ENCODE data around the gene ARTN.

The ARTN gene

GRCh38 chr1:43933386-43934100 is at the start of gene ARTN:
Gene ARTN (plus strand): TSS chr1:43933801. CDS start chr1:43935657, 1,856 bp downstream.
- DNase-seq, result no peak

GRCh38 chr1:43885279-43885801 is 48.3 kb upstream of the ARTN start:
- DNase-seq, result no peak

- DNase-seq, result no peak
Observed at GRCh38 chr1:43887748-43888147, 45.9 kb upstream of the ARTN start.

DNA sequence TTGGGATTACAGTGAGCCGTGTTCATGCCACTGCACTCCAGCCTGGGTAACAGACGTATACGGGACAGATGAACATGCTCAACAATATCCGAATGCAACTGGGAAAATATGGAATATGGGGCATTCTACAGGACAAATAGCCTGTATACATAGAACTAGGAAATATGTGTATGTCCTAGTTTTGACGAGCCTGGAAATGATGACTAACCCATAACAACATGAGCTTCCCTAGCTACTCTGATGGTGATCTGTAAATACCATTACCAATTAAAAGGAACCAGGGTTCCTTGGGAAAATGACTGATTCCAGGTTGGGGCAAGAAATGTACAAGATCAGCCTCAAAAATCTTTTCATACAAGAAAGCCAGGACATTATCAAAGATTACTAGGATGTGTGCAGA is 42.8 kb upstream of the ARTN start:
- no peak for DNase-seq

DNA sequence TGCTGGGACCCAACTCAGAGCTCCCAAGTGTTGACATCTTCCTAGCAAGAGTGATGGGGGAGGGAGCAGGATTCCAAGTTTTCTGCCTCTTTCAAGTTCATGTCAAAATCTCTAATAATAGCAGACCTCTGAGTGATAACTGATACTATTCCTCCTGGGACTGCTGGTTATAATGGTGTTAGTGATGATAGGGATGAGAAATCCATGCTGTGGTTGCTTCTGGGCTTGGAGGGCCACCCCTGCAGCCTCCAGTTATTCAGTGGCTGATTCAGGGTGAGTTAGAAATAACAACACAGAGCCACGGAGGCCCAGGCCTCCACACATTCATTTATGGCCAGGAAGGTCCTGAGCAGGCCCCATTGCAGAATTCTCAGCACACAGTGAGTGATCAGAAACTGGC is 40.6 kb upstream of the ARTN start:
- DNase-seq, result no peak

- DNase-seq, result no peak
Observed at GRCh38 chr1:43898981-43899380, 34.6 kb upstream of the ARTN start.

GRCh38 chr1:43900386-43900785 is 33.2 kb upstream of the ARTN start:
- DNase-seq, result no peak

DNA sequence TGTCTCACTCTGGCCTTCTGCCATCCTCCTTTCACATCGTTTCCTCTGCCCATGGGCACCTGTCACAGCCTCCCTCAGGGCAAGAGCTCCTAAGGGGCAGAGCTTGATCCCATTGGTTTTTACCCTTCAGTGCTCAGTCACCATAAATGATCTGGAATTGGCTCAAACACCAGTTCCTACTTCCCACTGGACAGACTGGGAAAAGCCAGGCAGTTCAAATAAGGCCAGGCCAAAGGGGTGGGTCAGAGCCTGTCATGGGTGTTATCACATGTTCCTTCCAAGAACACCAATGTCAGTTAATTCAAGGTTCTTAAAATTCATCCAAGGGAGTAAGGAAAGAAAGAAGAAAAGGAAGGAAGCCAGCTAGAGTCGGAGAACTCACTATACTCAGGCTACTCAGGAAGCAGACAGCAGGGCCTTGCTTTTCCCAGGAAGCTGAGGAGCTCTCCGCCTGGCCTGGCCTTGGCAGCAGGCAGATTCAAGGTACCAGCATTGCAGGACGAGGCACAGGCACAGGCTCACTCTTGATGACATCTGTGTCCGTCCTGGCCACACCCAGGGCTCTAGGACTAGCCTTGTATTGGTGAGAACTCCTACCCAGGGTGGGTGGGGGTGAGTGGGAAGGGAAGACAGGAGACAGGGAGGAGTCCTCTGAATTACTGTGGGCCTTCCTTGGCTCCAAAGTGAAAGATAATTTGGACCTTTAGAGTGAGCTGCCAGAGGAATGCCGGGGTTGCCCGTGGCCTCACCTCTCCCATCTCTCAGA is 32.2 kb upstream of the ARTN start:
- no peak for DNase-seq

DNA sequence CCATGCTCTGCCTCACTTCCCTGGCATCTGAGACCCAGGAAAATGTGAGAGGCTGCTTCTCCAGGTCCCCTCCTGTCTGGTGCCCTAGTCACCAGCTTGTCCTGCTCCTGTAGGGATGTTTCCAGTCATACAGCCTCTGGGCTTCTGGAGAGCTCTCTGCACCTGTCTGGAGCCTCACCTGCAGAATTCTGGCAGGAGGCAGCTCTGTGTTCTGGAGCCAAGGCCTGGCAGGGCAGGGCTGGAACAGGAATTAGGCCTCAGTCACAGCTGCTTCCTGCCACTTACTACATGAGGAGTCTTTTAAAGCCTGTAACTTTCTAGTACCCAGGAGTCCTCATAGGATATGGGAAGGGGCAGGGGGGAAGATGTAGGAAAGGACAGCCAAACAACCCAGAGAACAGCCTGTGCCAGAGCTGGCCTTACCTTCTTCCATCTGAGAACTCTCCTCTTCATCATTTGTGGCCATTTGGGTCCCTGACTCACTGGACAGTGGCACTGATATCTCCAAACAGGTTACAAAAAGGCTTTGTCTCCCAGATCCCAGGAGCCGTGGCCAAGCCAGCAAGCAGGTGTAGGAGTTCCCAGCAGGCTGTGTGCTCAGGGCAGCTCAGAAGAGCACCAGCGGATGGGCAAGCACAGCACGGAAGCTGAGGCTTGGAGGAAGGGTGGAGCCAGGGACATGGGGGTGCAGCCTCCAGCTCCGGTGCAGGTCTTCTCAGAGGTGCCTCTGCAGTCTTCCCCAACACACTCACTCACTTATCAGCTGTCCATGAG is 31.4 kb upstream of the ARTN start:
- no peak for DNase-seq

GRCh38 chr1:43904660-43905551 is 28.7 kb upstream of the ARTN start:
- DNase-seq, result no peak

- DNase-seq, result no peak
Observed at GRCh38 chr1:43908226-43908625, 25.4 kb upstream of the ARTN start.

- DNase-seq, result no peak
Observed at GRCh38 chr1:43908858-43909257, 24.7 kb upstream of the ARTN start.

DNA sequence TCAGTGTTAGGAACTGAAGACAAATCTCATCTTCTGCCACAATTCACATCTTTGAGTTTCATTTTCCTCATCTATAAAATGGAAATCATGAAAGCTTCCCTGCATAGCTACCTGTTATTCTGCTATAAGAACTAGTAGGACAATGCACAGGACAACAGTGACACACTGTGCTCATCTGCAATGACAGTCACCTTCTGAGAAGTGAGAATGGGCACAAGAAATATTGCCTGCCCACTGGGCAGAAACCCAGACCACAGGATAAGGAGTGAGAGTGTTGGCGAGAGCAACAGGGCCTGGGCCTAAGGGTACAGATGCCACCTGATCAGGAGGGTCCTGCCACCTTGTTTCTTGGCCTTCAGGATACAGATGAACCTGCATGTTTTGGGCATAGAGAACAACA is 23.3 kb upstream of the ARTN start:
- DNase-seq, result no peak

DNA sequence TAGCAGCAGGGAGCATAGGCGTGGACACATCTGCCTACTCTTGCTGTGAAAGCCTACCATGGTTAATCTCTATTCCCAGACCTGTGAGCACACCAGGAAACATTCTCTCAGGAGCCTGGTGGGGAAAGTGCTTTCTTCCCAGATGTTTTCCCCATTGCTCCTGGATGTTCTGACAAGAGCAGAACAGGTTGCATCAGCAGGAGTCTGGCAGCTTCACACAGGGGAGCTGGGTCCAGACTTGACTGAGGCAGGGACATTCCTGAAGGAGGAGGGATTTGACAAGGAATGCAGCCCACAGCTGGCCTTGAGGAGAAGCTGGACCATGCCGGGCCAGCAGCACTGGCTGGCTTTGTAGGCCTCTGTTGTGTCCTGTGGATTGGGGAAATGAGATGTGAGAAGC is 21.0 kb upstream of the ARTN start:
- no peak for DNase-seq

- no peak for DNase-seq
Observed at GRCh38 chr1:43913051-43913501, 20.5 kb upstream of the ARTN start.

DNA sequence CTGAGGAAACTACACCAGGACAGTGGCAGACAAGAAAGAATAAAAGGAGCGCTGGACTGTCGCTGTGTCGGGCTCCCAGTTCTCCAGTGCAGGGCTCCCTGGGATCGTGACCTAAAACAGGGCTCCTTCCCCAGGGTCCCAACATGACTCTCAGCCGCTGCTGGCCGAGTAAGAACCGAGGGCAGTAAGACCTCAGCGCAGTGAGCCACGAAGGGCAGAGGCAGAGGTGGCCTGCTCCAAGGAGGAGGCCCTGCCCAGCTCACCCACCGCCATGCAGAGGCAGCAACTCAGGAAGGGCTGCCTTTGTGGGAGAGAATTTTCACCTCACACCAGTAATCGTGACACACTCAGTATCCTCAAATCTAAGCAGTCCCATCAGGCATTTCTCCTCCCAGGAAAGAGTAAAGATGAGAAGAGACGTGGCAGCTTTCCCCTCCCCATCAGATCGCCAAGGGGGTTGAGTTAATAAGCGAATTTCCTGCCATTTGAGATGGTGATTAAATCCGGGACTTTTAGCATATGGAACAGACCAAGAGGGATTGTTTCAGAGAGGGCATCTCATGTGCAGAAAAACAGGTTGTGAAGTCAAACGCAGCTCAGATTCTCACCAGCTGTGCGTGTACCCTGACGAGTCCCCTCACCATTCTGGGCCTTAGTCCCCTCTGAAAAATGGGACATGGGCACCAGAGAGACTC is 19.8 kb upstream of the ARTN start:
- no peak for DNase-seq

DNA sequence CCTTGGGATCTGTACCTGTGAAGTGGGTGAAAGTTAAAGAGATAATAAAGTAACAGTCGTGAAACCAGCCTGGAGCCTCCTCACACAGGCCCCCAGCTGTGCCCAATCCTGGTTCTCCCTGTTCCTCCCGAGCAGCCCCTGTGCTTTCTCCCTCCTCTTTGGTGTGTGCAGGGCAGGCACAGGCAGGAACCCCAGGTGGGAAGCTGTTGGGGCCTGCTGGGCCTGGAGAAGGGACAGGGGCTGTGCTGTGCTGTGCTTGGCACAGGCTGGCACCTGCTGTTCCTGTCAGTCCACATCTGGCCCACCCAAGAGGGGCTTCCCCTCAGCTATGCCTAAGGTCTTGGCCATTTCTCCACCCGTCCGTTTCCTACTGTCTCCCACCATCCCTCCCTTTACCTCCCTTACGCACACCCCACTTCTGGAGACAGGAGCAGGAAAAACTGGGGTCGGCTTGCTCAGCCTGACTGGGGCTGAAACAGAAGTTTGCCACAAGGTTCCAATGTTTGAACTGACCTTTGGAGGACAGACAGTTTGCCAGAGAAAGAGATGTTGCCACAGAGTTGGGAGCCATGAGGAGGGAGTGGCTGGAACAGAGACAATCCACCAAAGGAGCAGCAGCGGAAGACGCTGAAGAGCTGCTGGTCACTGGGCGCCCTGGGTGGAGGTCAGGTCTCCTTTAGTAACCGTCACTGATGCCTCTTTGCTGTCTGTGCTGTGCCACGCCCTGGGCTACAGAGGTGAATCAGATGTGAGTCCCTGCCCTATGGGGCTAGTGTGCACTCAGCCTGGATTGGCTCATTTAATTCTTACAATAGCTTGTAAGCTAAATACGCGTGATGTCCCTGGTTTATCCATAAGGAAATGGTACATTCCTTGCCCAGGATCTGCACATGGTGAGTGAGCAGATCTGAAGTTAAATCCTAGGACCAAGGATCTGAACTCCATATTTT is 18.8 kb upstream of the ARTN start:
- no peak for DNase-seq

GRCh38 chr1:43919906-43920305 is 13.7 kb upstream of the ARTN start:
- no peak for DNase-seq

DNA sequence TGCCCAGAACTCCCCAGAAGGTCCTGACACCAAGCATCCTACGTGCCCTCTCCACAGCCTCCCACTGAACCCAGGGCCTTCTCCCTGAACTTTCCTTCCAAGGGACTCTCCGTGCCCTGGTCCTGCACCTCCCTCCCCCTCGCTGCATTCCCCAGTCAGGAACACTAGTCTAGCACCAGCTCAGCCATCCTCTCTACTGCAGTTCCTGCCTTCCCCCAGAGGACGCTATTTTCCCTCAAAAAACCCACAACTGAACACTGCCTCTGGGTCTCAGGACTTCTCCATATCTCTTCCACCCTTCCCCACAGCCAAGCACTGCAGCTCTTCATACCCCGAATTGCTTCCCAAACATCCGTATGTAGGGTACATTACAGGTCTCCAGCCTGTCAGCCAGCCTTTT is 12.6 kb upstream of the ARTN start:
- DNase-seq, result no peak

GRCh38 chr1:43924516-43924915 is 9.1 kb upstream of the ARTN start:
- no peak for DNase-seq

DNA sequence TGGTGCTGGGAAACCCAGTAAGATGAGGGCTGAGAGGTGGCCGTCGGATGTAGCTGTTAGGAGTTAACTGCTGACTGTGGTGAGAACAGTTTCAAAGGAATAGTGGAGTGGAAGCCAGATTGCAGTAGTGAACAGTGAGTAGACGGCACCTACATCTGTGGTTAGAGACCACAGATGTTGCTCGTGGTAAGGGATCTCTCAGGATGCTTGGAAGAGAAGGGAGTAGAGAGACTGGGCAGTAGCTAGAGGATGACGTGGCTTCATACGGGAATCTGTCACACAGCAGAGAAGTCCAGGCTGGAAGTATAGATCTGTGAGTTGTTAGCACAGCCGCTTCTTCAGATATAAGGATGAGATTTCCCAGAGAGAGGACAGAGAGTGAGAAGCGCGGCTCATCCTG is 7.8 kb upstream of the ARTN start:
- DNase-seq, result no peak

Data from CD4-positive, alpha-beta T cell treated with Interleukin-15 for 1 hour (primary cell).